ENCODE data around the gene ARHGEF11. TPM values are rescaled to one million over a fixed set of nuclear protein-coding genes. Genes with fewer than 3 reads are reported as not detected.

The ARHGEF11 gene
- total and polyA plus RNA-seq, 9 of the 15 experiments (the other 6 are each of a cell fraction or from before 2014, with no cell fraction given): 0.14 to 15.5 (median 9.0) TPM

DNA sequence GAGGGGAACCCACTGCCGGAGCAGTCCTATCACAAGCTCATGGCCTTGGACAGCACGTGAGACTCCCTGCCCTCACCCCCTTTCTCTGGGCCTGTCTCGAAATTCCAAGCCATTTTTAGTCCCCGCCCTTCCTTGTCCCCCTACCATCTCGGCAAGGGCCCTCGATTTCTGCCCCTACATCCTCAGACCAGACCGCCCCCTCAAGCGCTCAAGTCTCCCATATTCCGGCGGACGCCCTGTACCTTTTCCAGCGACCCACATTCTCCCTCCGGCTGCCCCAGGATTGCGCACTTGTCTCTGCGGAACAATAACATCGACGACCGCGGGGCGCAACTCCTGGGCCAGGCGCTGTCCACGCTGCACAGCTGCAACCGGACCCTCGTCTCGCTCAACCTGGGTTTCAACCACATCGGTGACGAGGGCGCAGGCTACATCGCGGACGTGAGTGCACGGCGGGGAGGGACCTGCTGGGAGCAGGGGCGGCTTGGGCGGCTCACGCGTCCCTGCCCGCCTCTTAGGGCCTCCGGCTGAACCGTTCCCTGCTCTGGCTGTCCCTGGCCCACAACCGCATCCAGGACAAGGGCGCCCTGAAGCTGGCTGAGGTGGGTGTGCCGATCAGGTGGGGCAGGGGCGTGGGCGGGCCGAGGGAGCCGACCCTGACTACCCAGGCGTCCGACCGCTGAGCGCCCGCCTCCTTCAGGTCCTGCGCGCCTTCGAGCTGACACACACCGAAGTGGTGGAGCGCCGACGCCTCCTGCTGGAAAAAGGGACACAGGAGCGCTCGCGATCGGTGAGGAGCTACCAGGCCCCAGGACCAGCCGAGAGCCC is 118.1 kb downstream of the ARHGEF11 start (continued):
- TF ChIP-seq SMC3 (conservative IDR thresholded peaks at IDR 0.05; ENCODE audit: insufficient read depth, low read depth, low read length) (peak; percentile 81), TOE1 (IDR thresholded peaks at IDR 0.05; ENCODE audit: borderline replicate concordance) (no peak), TOE1 (CRISPR knock-in tag; IDR thresholded peaks at IDR 0.05; ENCODE audit: borderline replicate concordance, low read depth) (no peak), PHB2 (IDR thresholded peaks at IDR 0.05; ENCODE audit: low read depth) (no peak), ZNF76 (CRISPR knock-in tag; IDR thresholded peaks at IDR 0.05; ENCODE audit: borderline replicate concordance) (no peak), SOX6 (IDR thresholded peaks at IDR 0.05) (no peak), PYGO2 (tag; IDR thresholded peaks at IDR 0.05) (no peak), ZNF133 (CRISPR knock-in tag; IDR thresholded peaks at IDR 0.05) (no peak), EWSR1 (IDR thresholded peaks at IDR 0.05; ENCODE audit: borderline replicate concordance, low read depth, partially characterized antibody) (no peak), NFIC (IDR thresholded peaks at IDR 0.05) (peak; percentile 26; the same call in 1 of the 2 replicates), CC2D1A (IDR thresholded peaks at IDR 0.05) (0 out of 2 replicates have a peak, but pooled peaks have one; percentile 21), MGA (IDR thresholded peaks at IDR 0.05) (peak; percentile 34; the same call in 1 of the 2 replicates)
- TF ChIP-seq, protein P1, sequence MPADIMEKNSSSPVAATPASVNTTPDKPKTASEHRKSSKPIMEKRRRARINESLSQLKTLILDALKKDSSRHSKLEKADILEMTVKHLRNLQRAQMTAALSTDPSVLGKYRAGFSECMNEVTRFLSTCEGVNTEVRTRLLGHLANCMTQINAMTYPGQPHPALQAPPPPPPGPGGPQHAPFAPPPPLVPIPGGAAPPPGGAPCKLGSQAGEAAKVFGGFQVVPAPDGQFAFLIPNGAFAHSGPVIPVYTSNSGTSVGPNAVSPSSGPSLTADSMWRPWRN (IDR thresholded peaks at IDR 0.05; ENCODE audit: low read depth): no peak
- TF ChIP-seq, protein P2, sequence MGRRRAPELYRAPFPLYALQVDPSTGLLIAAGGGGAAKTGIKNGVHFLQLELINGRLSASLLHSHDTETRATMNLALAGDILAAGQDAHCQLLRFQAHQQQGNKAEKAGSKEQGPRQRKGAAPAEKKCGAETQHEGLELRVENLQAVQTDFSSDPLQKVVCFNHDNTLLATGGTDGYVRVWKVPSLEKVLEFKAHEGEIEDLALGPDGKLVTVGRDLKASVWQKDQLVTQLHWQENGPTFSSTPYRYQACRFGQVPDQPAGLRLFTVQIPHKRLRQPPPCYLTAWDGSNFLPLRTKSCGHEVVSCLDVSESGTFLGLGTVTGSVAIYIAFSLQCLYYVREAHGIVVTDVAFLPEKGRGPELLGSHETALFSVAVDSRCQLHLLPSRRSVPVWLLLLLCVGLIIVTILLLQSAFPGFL (CRISPR knock-in tag; IDR thresholded peaks at IDR 0.05): 0 out of 2 replicates have a peak, but pooled peaks have one; percentile 37

Measured in K562 (cell line).